K562 (cell line): Measurements from ENCODE around the gene PNRC2. TPM values are rescaled to one million over a fixed set of nuclear protein-coding genes. Genes with fewer than 3 reads are reported as not detected.

Experiments used
- DIDO1 ChIP-seq: fragments of 450-650 bp; IDR thresholded peaks from 2 replicates; pipeline ENCODE4 v1.6.1; 2016; ENCODE audit warnings: low read depth, missing biosample characterization, missing genetic modification characterization
- DMBX1 ChIP-seq: fragments of 250-450 bp; sonication (Bioruptor Pico); IDR thresholded peaks from 2 replicates; pipeline ENCODE4 v1.8.0; 2022; ENCODE audit warnings: inconsistent platforms, mild to moderate bottlenecking, moderate library complexity, borderline replicate concordance
- GABPB2 ChIP-seq: fragments of 250-450 bp; sonication (Bioruptor Pico); conservative IDR thresholded peaks from 2 replicates; pipeline ENCODE4 v1.5.1; 2021; ENCODE audit warnings: mild to moderate bottlenecking
- HDAC3 ChIP-seq: fragments of 450-650 bp; IDR thresholded peaks from 2 replicates; pipeline ENCODE4 v1.6.1; 2018; ENCODE audit warnings: borderline replicate concordance, mild to moderate bottlenecking, moderate library complexity; ENCODE audit not compliant: partially characterized antibody
- LEF1 ChIP-seq: fragments of 450-650 bp; IDR thresholded peaks from 2 replicates; pipeline ENCODE4 v1.6.1; 2016; ENCODE audit warnings: mild to moderate bottlenecking
- MBD1 ChIP-seq: fragments of 250-450 bp; sonication (Bioruptor Pico); IDR thresholded peaks from 2 replicates; pipeline ENCODE4 v1.8.0; 2022; ENCODE audit warnings: inconsistent platforms
- MIER1 ChIP-seq: fragments of 450-650 bp; IDR thresholded peaks from 2 replicates; pipeline ENCODE4 v1.6.1; 2016; ENCODE audit warnings: antibody characterized with exemption, mild to moderate bottlenecking, low read depth
- RBBP5 ChIP-seq: fragments of 200-600 bp; sonication (generic); IDR thresholded peaks from 2 replicates; pipeline ENCODE4 v1.6.1; 2012; ENCODE audit warnings: borderline replicate concordance, mild to moderate bottlenecking, low read length, control low read depth, inconsistent platforms; ENCODE audit not compliant: insufficient read depth, poor library complexity, severe bottlenecking
- SMC3 ChIP-seq: conservative IDR thresholded peaks from 2 replicates; pipeline ENCODE4 v1.6.1; 2011; ENCODE audit warnings: low read depth, low read length, improper control_type of control experiment; ENCODE audit not compliant: insufficient read depth
- TRIM24 ChIP-seq, 2 experiments: fragments of 450-650 bp; IDR thresholded peaks; 2 replicates each; pipeline ENCODE4 v1.6.1; 2016
- ZBTB8A ChIP-seq: fragments of 450-650 bp; IDR thresholded peaks from 2 replicates; pipeline ENCODE4 v1.6.1; 2018; ENCODE audit warnings: mild to moderate bottlenecking, moderate library complexity; ENCODE audit not compliant: partially characterized antibody
- ZNF143 ChIP-seq: sonication (generic); formaldehyde crosslinking; IDR thresholded peaks from 2 replicates; pipeline ENCODE4 v1.9.0; 2022; ENCODE audit warnings: mild to moderate bottlenecking, missing genetic modification reagents
- ZNF444 ChIP-seq: fragments of 250-450 bp; sonication (Bioruptor Pico); IDR thresholded peaks from 2 replicates; pipeline ENCODE4 v1.4.0; 2020; ENCODE audit warnings: mild to moderate bottlenecking, moderate library complexity
- polyA plus RNA-seq, 8 experiments: library from polyadenylated mRNA; depleted of rRNA in 4 of 8; stranded (reverse) in 5 of 8; unstranded in 3 of 8; fragments of >200 nt; fragmentation: Nextera tagmentation in 2 of 8; fragmentation: Illumina TruSeq in 1 of 8; extraction: Ambion mirVana in 2 of 8; extraction: Trizol in 1 of 8; gene quantifications; 2 replicates each; pipeline versions ENCODE4 v1.2.1 to v1.2.3, GENCODE V29; 2011 to 2014; ENCODE audit warnings: inconsistent platforms in 1 of 8, missing spikeins in 1 of 8
- total RNA-seq, 7 experiments: library from RNA; depleted of rRNA in 6 of 7; stranded (reverse); fragments of >200 nt in 6 of 7; fragmentation: Illumina TruSeq in 2 of 7; extraction: Trizol in 2 of 7; gene quantifications; 2 replicates each; pipeline versions ENCODE4 v1.2.1 to v1.2.3, GENCODE V29; 2011 to 2021; ENCODE audit warnings: low replicate concordance in 1 of 7
- TF ChIP-seq, protein P1 (sequence below): fragments of 200-800 bp; sonication (Bioruptor generic); IDR thresholded peaks from 2 replicates; pipeline ENCODE4 v1.6.1; 2017; ENCODE audit warnings: missing genetic modification characterization, missing compliant biosample characterization
- TF ChIP-seq, protein P2 (sequence below): fragments of 250-450 bp; sonication (Bioruptor Pico); IDR thresholded peaks from 2 replicates; pipeline ENCODE4 v1.5.0; 2022; ENCODE audit warnings: mild to moderate bottlenecking
- TF ChIP-seq, protein P3 (sequence below): fragments of 450-650 bp; IDR thresholded peaks from 2 replicates; pipeline ENCODE4 v1.6.1; 2018; ENCODE audit not compliant: partially characterized antibody

PNRC2 gene
- total and polyA plus RNA-seq, 9 of the 15 experiments (the other 6 are each of a cell fraction or from before 2014, with no cell fraction given): 127 to 303 (median 203) TPM

DNA sequence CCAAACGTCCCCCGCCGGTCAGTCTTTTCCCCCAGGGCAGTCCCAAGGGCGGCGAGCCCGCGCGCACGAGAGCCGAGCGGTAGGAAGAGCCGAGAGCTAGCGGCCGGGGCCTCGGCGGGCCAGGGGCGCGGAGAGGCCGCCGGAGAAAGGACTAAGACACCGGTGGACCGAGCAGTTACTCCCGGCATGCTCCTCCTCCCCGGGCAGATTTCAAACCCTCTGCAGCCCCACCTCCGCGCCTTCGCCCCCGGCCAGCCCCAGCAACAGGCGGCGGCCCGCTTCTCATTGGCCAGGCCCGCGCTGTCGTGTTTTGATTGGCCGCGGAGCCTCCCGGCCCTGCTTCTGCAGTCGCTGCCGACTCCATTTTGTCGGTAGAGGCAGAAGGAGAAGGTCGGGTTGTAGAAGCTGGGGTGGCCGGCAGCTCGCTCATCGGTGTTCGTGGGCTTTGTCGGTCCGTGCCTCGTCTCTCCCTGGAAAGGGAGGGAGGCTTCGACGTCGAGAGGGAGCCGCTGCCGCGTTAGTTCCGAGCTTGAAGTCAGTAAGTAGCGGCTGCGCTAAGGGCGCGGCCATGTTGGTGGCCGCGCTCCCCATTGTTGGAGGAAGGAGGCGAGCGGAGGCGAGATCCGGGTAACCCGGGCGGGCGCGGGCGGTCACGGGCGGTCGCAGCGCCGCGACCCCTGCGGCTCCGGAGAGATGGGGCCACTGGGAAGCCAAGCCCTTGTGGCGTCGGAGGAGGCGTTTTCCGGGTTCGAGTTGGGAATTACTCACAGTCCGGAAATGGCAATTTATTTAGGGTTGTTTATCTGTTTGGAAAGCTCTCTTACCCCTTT is at the start of gene PNRC2 (continued):
- TF ChIP-seq, protein P1, sequence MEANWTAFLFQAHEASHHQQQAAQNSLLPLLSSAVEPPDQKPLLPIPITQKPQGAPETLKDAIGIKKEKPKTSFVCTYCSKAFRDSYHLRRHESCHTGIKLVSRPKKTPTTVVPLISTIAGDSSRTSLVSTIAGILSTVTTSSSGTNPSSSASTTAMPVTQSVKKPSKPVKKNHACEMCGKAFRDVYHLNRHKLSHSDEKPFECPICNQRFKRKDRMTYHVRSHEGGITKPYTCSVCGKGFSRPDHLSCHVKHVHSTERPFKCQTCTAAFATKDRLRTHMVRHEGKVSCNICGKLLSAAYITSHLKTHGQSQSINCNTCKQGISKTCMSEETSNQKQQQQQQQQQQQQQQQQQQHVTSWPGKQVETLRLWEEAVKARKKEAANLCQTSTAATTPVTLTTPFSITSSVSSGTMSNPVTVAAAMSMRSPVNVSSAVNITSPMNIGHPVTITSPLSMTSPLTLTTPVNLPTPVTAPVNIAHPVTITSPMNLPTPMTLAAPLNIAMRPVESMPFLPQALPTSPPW (CRISPR knock-in tag): peak; percentile 69
- peak; percentile 57; the same call in 1 of the 2 replicates for TF ChIP-seq ZNF444 (CRISPR knock-in tag)
- TF ChIP-seq RBBP5: peak; percentile 87
- TF ChIP-seq, protein P2, sequence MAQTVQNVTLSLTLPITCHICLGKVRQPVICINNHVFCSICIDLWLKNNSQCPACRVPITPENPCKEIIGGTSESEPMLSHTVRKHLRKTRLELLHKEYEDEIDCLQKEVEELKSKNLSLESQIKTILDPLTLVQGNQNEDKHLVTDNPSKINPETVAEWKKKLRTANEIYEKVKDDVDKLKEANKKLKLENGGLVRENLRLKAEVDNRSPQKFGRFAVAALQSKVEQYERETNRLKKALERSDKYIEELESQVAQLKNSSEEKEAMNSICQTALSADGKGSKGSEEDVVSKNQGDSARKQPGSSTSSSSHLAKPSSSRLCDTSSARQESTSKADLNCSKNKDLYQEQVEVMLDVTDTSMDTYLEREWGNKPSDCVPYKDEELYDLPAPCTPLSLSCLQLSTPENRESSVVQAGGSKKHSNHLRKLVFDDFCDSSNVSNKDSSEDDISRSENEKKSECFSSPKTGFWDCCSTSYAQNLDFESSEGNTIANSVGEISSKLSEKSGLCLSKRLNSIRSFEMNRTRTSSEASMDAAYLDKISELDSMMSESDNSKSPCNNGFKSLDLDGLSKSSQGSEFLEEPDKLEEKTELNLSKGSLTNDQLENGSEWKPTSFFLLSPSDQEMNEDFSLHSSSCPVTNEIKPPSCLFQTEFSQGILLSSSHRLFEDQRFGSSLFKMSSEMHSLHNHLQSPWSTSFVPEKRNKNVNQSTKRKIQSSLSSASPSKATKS: no peak
- TF ChIP-seq, protein P3, sequence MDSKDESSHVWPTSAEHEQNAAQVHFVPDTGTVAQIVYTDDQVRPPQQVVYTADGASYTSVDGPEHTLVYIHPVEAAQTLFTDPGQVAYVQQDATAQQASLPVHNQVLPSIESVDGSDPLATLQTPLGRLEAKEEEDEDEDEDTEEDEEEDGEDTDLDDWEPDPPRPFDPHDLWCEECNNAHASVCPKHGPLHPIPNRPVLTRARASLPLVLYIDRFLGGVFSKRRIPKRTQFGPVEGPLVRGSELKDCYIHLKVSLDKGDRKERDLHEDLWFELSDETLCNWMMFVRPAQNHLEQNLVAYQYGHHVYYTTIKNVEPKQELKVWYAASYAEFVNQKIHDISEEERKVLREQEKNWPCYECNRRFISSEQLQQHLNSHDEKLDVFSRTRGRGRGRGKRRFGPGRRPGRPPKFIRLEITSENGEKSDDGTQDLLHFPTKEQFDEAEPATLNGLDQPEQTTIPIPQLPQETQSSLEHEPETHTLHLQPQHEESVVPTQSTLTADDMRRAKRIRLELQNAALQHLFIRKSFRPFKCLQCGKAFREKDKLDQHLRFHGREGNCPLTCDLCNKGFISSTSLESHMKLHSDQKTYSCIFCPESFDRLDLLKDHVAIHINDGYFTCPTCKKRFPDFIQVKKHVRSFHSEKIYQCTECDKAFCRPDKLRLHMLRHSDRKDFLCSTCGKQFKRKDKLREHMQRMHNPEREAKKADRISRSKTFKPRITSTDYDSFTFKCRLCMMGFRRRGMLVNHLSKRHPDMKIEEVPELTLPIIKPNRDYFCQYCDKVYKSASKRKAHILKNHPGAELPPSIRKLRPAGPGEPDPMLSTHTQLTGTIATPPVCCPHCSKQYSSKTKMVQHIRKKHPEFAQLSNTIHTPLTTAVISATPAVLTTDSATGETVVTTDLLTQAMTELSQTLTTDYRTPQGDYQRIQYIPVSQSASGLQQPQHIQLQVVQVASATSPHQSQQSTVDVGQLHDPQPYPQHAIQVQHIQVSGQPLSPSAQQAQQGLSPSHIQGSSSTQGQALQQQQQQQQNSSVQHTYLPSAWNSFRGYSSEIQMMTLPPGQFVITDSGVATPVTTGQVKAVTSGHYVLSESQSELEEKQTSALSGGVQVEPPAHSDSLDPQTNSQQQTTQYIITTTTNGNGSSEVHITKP: peak; percentile 14
- no peak for TF ChIP-seq DIDO1 (tag)
- TF ChIP-seq ZNF143 (CRISPR knock-in tag): peak; percentile 72
- no peak for TF ChIP-seq MIER1
- TF ChIP-seq DMBX1 (CRISPR knock-in tag): peak; percentile 27; the same call in 1 of the 2 replicates
- TF ChIP-seq MBD1: no peak
- no peak for TF ChIP-seq GABPB2 (CRISPR knock-in tag)
- TF ChIP-seq TRIM24 (IDR thresholded peaks at IDR 0.05): peak in 1 of 2 experiments; percentile 44; a peak in 1 of 4 replicates
- TF ChIP-seq SMC3: no peak
- no peak for TF ChIP-seq HDAC3
- no peak for TF ChIP-seq ZBTB8A
- peak; percentile 20; the same call in 1 of the 2 replicates for TF ChIP-seq LEF1
